ENCODE measurements around the gene IL1A. TPM values are rescaled to one million over a fixed set of nuclear protein-coding genes. Genes with fewer than 3 reads are reported as not detected.
"Not testable (repeated sequence)": the region's sequence is repeated elsewhere in the genome, so short reads cannot be mapped to it uniquely, and the experiment has no call there.

IL1A gene
- under 1 TPM in 1 of 4 donors, not detected in 3; 0.12 TPM for total RNA-seq
- polyA plus RNA-seq: under 1 TPM in 1 of 3 donors, not detected in 2; 0.08 TPM
- long read RNA-seq, donor 1: 0 reads
- long read RNA-seq, donor 2: 0 reads

GRCh38 chr2:112784199-112785189, at the start of gene IL1A:
Gene IL1A (minus strand): TSS chr2:112784493. CDS start chr2:112783770, 723 bp downstream.
- intact Hi-C loops (cut with DNase I): no loop called here
- Histone ChIP-seq H3K27ac (no peak within 1 kb of the TSS), H3K4me1 (no peaks in the 10 kb centered on the region), H3K36me3 (ENCODE audit: insufficient read depth in 1 of 2, low read depth in 1 of 2) (no peaks in the 10 kb centered on the region), H3K4me3 (no peak within 1 kb of the TSS), H3K27me3 (ENCODE audit: insufficient read depth in 3 of 3, low read length in 2 of 3) (no peaks in the 10 kb centered on the region), H3K9me3 (no peaks in the 10 kb centered on the region)
- 37 to 46% (median 39%) methylated on average over 13 of the region's 13 CpGs for WGBS, 3 donors
- no peak for DNase-seq
- TF ChIP-seq CTCF (IDR thresholded peaks at IDR 0.05): no peak
- ATAC-seq: no peak

DNA sequence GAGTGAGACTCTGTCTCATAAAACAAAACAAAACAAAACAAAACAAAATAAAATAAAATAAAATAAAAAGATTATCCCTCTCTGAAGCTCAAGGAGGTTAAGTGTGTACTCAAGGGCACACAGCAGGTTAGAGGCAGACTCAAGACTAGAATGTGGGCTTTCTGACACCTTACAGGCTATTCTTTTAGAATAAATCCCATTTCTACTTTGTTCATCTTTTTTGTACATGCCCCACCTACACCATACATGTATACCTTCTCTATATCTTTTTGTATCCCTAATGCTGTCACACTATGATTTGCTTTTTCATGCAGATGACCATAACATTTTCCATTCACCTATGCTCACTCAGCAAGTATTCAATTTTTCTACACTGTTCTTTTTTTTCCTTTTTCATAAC, 49.7 kb upstream of the IL1A start:
- no peaks in the 10 kb centered on the region for H3K9me3 ChIP-seq
- H3K36me3 ChIP-seq (ENCODE audit: insufficient read depth in 1 of 2, low read depth in 1 of 2): no peaks in the 10 kb centered on the region
- ATAC-seq: no peak
- no peak overlapping the region for H3K4me3 ChIP-seq
- TF ChIP-seq CTCF (IDR thresholded peaks at IDR 0.05): no peak
- peaks cover 0 to 1% (median 0%) of the 10 kb centered on the region in 3 donors for H3K27me3 ChIP-seq (ENCODE audit: insufficient read depth in 3 of 3, low read length in 2 of 3)
- no peak for DNase-seq
- no peak overlapping the region for H3K27ac ChIP-seq
- intact Hi-C loops (cut with DNase I): no loop called here
- H3K4me1 ChIP-seq: peaks cover 10% of the 10 kb centered on the region

DNA sequence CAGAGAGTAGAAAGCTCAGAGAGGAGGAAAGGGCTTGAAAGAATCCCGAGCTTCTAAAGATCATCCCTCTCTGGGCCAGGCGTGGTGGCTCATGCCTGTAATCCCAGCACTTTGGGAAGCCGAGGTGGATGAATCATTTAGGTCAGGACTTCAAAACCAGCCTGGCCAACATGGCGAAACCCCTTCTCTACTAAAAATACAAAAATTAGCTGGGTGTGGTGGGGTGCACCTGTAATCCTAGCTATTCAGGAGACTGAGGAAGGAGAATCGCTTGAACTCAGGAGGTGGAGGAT, 49.3 kb upstream of the IL1A start:
- H3K36me3 ChIP-seq (ENCODE audit: insufficient read depth in 1 of 2, low read depth in 1 of 2); intact Hi-C loops (cut with DNase I); ATAC-seq; H3K4me3 ChIP-seq; H3K27ac ChIP-seq; H3K27me3 ChIP-seq (ENCODE audit: insufficient read depth in 3 of 3, low read length in 2 of 3); H3K9me3 ChIP-seq; DNase-seq: not testable (repeated sequence)
- peaks cover 10% of the 10 kb centered on the region for H3K4me1 ChIP-seq
- WGBS, 3 donors: 93 to 96% (median 95%) methylated on average over 5 of the region's 5 CpGs

DNA sequence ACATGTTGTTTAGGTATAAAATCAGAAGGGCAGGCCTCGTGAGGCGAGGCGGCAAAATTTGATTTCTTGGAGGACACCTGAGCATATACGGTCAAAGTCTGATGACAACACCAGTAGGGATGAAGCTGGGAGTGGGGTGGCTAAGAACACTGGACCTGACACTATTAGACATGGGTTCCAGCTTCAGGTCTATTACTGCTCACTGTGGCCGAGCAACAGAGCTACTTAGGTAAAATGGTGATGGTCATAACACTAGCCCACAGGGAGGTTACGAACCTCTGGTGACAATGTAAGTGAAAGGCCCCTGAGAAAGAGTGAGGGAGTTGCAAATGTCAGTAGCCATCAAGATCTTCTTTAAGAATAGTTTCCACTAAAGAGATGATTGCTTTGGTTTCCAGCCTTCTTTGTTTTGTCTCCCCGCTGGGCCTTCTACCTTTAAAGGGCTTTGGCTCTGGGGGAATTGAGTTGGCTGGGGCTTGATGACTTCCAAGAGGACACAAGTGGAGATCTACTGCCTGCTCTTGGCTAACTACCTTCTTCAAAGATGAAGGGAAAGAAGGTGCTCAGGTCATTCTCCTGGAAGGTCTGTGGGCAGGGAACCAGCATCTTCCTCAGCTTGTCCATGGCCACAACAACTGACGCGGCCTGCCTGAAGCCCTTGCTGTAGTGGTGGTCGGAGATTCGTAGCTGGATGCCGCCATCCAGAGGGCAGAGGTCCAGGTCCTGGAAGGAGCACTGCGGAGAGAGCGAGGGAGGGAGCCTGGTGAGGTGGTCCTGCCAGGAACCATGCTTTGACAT, 48.7 kb upstream of the IL1A start:
- intact Hi-C loops (cut with DNase I): no loop called here

More for the DNA sequence above, 48.7 kb upstream of the IL1A start:
- no peak overlapping the region for H3K4me3 ChIP-seq
- H3K27ac ChIP-seq: no peak overlapping the region
- peaks cover 10% of the 10 kb centered on the region for H3K4me1 ChIP-seq
- DNase-seq: no peak
- peaks cover 0 to 1% (median 0%) of the 10 kb centered on the region in 3 donors for H3K27me3 ChIP-seq (ENCODE audit: insufficient read depth in 3 of 3, low read length in 2 of 3)
- H3K36me3 ChIP-seq (ENCODE audit: insufficient read depth in 1 of 2, low read depth in 1 of 2): no peaks in the 10 kb centered on the region
- no peaks in the 10 kb centered on the region for H3K9me3 ChIP-seq
- no peak for TF ChIP-seq CTCF (IDR thresholded peaks at IDR 0.05)
- no peak for ATAC-seq
- WGBS, 3 donors: 94 to 96% (median 96%) methylated on average over 14 of the region's 14 CpGs

Measured in psoas muscle (tissue), 8 donors.